SKM-1 treated with dmso at 0.1 percent for 144 hours (cell line): ENCODE data around the gene RINL.
"Not testable (repeated sequence)": the region's sequence is repeated elsewhere in the genome, so short reads cannot be mapped to it uniquely, and the experiment has no call there.

ENCODE experiments used
- DNase-seq: peaks from one replicate; lab custom pipeline; 2025; ENCODE audit not compliant: unreplicated experiment; lab: John Stamatoyannopoulos, UW

Gene RINL

DNA sequence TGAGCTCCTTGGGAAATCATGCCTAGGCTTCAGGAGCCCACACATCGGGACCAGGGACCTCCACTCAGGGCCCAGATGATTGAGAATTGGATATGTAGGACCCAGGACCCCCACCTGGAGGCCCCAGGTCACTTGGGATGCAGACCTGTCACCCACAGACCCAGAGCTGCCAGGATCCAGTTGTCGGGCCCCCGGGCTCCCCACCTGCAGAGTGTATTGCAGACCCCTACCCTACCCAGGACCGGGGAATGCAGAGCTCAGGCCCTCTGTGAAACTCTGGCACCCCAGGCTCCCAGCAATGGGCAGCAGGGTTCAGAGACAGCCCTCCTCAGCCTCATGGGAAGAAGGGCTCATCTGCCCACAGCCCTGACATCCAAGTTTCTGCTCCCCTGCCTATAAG is 27.5 kb upstream of the RINL start:
- no peak for DNase-seq

DNA sequence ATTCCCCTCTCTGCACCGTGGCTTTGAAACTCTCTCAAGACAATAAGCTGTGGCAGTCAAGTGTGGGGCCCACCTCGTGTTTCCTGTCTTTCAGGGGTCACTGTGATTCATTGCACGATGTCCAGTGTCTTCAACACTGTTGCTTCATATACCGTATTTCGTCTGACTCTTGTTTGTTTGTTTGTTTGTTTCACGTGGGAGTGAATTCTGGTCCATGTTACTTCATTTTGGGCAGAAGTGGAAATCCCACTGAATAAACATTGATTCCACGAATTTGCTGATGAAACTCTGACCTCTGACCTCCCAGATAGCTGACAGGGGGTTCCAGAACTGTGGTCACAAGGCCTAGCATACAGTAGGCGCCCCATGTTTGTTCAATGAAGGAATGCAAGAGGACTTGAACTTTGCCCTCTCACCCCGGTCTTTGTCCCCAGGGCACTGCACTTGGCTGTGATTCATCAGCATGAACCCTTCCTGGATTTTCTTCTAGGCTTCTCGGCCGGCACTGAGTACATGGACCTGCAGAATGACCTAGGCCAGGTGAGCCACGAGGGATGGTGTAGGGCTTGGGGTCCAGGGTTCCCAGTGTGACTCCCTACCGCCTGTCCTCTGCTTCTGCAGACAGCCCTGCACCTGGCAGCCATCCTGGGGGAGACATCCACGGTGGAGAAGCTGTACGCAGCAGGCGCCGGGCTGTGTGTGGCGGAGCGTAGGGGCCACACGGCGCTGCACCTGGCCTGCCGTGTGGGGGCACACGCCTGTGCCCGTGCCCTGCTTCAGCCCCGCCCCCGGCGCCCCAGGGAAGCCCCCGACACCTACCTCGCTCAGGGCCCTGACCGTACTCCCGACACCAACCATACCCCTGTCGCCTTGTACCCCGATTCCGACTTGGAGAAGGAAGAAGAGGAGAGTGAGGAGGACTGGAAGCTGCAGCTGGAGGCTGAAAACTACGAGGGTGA is 26.8 kb upstream of the RINL start:
- DNase-seq = no peak

DNA sequence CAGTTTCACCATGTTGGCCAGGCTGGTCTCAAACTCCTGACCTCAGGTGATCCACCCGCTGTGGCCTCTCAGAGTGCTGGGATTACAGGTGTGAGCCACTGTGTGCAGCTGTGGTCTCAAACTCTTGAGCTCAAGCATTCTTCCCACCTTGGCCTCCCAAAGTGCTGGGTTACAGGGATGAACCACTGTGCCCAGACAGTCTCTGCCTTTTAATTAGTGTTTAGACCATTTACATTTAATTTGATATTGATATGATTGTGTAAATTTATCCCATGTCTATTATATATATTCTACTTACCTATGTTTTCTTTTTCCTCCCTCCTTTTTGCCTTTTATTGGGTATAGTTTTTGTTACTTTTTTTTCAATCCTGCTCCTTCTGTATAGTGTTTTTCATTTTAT is 23.6 kb upstream of the RINL start:
- DNase-seq = no peak

DNA sequence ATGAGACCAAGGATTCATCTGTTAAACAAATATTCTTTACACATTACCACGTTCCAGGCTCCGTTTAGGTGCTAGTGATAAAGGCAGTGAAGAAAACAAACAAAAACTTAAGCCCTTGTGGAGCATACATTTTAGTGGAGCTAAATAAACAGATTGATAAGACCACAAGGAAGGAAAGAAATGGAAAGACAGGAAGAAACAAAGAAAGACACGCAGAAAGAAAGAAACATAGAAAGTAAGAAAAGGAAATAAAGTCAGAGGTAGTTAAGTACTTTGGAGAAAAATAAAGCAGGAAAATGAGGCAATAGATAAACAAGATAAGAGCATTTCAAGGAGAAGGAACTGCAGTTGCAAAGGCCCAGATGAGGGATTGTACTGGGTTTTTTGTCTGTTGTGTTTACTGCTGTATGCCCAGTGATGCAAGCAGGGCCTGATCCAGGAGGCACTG is 22.7 kb upstream of the RINL start:
- no peak for DNase-seq

DNA sequence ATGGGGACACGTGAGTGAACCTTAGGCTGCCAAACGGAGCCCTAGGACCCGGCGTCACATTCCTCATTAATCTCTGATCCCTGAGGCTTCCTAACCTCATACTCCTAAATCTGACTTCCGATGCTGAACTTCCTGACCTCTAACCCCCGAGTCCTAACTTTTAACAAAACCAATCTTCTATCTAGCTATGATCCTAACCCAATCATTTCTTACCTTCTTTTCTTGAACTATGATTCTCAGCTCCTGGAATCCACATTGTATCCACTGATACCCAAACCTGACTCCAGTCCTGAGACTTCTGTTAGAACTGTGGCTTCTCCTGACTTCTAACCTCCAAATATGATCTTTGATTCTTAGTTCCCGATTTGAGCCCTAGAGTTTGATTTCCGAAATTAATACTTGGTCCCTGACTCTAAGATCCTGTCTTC is 22.1 kb upstream of the RINL start:
- DNase-seq = no peak

DNA sequence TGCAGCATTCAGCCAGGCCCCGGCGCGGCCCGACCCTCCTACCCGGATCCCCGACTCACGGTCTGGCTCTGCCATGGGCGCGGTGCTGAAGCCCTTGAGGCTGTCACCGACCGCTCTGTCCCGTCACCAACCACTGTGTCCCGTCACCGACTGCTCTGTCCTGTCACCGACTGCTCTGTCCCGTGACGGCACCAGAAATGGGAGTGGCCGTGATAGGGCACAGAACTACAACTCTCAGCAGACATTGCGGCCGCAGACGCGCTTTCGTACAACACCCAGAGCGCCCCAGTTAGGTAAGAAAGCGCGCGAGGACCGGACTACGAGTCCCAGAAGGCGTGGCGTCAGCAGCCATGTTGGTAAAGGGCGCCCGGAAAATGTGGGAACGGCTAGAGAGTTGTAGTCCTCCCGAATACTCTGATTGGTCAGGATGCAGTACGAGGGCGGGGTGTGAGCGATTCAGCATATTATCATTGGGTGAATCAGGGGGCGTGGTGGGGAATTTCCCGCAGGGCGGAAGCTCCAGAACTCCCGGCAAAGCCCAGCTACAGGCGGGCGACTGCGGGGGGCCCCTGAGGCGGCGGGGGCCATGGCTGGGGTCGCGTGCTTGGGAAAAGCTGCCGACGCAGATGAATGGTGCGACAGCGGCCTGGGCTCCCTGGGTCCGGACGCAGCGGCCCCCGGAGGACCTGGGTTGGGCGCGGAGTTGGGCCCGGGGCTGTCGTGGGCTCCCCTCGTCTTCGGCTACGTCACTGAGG is 21.5 kb upstream of the RINL start, which contains the start of the genes NFKBIB and SIRT2:
NFKBIB (plus strand) TSS at position 523 of the 755 bp plus-strand sequence; CDS start at position 587, 64 bp downstream.
SIRT2 (minus strand) TSS at position 172 of the 755 bp plus-strand sequence; CDS start at position 75, 97 bp downstream.
- peak; percentile 99 for DNase-seq

DNA sequence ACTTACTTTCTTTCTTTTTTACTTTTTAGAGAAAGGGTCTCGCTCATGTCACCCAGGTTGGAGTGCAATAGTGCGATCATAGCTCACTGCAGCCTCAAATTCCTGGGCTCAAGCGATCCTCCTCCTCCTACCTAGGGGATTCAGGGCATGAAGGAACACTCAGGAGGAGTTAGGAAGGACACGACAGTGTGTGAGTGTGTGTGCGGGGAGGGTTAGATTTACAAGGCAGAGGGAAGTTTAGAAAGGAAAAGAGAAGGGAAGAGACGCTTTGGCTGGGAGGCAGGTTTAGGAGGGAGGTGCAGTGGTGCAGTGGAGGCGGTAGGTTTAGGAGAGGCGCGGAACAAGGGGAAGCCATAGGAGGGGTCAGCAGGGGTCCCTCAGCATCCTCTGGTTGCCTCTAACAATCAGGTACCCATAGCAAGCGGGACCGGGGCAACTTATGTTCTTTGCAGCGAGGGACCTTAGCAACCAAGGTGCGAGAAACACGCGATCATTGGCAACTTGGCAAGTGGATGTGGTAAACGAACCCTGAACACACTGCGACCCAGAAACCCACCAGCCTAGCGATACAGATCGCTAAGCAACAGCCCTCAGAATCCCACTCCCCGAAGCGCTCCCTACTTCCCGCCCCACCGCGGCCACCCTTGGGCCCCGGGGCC is 20.8 kb upstream of the RINL start:
- no peak for DNase-seq

DNA sequence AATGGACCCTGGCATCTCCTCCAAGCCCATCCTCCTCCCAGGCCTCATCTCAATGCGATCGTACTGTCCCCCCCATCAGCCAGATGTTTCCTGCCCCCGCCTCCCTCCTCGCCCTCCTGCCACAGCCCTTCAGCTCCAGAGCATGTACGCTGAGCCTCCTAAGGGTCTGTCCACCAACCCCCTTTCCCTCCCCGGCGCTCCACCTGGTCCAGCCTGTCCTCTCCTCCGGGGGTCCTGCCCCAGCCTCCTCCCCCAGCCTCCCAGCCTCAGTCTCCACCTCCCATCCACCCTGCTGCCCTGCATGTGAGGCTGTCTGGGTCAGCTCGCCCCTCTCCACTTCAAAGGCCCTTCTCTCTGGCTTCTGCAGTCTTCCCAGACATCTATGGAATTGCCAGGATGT is 16.9 kb upstream of the RINL start:
- DNase-seq = no peak

DNA sequence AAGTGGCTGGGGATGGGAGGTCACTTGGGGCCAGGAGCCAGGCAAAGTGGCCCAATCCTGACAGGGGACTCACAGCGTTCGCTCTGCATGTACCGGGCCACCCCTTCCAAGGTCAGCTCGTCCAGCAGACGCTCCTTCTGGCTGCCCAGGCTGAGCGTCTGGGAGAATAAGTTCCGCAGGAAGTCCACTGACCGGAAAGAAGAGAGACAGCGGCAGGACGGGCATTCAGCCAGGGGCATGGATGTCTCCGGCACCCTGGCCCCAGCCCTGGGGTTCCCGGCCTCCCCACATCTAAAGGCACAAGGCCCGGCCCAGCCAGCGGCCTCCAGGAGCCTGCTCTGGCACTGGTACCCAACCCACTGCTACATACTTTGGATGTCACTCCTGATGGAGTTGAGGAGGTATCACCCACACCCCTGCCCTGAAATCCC is 15.3 kb upstream of the RINL start:
- no peak for DNase-seq

DNA sequence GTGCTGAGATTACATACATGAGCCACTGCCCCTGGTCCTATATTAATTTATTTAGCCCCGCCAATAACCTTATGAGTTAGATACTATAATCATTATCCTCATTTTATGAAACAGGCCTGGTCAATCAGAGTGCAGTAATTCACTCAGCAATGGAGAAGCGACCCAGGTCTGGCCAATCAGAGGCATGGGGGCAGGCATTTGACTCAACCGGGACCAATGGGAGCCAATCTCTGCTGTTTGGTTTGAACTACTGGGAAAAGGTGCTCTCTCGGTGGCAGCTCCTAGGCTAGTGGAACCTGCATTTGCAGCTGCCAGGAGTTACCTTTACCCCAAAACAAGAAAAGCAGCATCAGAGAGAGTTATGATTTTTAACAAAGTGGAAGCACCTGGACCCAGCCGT is 14.8 kb upstream of the RINL start:
- no peak for DNase-seq

DNA sequence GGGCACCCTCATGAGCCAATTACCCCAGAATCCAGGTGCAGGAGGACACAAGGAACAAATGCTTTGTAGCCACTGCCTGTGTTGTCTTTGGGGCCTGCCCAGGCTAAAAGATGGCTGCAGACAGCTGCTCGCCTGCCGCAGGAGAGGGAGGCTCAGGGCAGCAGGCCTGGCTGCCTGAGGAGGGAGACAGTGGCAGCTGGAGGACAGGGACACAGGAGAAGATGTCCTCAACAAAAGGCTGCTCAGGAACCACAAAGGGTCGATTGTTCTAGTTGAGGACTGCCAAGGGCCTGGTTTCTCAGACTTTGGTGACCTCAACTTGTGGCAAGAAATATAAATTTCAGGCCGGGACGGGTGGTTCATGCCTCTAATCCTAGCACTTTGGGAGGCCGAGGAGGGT is 13.7 kb upstream of the RINL start:
- DNase-seq = no peak

DNA sequence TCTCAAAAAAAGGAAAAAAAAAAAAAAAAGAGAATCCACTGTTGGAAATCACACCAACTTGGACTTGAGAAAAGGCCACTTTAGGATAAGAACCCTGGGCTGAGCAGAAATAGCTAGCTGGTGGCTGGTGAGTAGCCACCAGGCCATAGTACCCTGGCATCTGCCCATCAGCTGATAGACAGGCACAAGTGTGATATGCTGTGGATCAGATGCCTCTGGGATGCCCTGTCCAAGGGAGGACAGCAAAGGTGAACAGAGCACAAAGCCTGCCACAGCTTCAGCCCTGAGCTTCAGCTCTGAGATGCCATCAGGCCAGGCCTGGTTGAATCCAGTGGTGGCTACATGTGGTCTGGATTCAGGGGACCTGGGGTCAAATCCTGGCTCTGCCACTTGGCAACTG is 12.6 kb upstream of the RINL start:
- no peak for DNase-seq

DNA sequence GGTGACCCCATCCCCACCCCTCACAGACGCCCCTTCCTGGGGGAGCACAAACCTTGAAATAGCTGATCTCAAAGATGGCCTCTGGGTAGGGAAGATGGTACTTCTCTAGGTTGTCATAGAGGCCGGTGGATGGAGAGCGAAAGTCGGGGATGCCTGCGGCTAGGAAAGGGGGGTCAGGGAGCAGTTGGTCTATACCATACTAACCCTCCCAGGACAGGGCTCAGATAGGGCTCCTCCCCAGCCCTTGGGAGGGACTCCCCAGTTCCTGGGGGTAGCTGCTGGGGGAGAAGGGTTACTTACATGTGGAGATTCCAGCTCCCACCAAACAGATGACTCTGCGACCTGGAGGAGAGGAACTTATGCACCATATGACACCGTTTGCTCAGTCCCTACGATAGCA is 11.7 kb upstream of the RINL start:
- no peak for DNase-seq

DNA sequence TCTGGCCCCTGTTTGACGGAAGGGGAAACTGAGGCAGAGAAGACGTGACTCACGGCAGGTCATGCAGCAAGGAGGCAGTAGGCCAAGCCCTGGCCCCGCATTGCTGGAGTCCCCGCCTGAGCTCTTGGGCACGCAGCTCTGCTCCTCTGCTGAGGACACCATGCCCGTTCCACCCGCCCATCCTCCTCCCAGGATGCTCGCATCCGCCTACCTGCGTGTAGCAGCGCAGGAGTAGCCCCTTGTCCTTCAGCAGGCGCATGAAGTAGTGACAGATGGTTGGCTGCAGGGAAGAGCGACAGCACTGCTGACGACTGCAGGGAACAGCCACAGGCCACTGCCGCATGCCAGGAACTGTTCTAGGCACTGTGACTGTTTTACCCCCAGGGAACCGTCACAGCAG is 10.8 kb upstream of the RINL start:
- no peak for DNase-seq

DNA sequence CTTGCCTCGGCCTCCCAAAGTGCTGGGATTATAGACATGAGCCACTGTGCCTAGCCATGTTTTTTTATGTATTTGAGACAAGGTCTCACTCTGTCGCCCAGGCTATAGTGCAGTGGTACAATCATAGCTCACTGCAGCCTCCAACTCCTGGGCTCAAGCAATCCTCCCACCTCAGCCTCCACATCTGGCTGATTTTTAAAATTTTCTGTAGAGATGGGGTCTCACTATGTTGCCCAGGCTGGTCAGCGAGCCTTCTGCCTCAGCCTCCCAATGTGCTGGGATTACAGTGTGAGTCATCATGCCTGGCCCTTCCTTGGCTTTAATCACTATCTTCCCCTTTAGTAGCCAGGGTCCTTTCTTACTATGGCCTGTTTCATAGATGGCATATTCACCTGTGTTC is 6.6 kb upstream of the RINL start:
- DNase-seq = not testable (repeated sequence)

DNA sequence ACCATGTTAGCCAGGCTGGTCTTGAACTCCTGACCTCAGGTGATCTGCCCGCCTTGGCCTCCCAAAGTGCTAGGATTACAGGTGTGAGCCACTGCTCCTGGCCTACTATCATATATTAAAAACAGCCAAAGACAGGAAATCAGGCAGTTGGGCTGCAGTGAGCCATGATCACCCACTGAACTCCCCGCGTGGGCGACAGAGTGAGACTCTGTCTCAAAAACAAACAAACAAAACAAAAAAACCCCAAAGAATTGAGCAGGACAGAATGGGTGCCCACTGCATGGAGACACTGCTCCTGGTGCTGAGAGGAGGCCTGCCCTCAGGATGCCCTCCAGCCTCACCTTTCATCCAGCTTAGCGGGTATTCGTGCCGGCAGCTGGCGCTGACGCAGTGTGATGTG is 5.2 kb upstream of the RINL start:
- DNase-seq = no peak

DNA sequence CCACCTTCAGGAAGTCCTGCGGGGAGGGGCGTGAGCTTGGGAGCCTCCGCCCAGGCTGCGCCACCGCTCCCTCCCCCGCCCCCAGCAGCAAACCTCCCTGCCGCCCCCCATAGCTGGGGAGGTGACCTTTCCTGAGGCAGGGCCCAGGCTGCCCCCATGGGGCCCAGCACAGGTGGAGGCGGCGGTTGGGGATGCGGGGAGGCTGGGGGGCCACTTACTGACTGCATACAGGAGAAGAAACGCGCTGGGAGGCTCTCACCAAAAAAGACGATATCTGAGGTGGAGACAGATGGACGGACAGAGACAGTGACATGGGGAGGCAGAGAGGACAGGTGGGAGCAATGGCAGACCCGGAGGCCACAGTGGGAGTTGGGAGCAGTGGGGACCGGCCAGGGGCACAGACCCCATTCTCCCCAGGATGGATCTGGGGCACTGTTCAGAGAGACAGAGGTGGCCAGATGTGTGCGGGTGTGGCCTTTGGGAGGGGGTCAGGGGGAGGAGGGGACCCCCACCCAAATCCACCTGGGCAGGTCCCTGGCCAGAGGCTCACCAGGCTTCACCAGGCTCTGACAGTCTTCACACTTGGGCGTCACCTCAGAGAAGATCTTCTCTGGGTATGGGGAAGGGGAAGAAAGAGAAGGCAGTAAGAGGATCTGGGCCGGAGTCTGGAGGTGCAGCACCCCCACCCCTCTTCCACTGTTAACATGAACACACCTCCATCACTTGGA is 3.0 kb upstream of the RINL start:
- no peak for DNase-seq

DNA sequence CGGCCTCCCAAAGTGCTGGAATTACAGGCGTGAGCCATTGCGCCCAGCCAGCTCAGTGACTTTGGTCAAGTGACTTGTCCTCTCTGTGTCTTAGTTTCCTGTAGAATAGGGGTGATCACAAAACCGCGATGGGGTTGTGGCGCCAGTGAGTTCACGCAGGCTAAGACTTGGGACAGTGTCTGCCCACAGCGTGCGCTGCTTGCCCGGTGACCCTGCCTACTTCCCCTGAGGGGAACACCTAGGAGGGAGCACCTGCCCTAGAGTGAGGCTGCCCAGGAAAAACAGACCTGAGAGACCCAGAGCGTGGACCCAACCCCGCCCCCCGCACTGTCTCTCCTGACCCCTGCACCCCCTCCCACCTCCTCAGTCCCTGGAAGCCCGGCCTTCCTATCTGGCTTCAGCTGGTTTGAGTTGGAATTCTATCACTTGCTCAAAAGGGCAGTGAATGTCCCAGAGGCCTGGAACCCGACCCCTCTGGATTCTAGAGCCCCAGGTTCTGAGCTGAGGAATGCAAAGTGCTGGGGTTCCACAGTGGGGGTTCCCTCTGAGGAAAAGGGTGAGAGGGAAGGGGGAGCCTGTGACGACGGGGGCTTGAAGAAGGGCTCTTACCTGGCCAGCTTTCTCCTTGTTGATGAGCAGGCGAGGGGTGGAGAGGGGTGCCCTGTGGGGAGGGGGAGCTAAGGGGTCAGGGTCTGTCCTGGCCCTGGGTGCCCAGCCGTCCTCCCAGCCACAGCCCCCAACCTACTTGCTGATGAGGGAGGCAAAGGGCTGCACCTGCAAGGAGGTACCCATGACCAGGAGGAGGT is 2.2 kb upstream of the RINL start:
- DNase-seq = no peak

DNA sequence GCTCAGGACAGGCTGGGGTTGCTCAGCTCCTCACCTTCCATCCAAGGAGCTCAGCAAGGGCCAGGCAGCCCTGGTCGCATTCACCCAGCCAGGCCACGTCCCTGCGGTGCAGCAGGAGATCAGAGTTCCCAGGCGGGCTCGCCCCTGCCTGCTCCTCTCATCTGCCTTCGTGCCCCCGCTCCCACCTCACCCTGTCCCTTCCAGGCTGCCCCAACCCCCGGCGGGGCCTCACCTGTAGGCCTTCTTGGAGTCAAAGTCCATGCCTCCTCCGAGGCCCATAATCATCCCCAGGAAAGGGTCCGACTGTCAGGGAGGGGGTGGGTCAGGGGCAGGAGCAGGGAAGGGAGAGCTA is 1.3 kb upstream of the RINL start:
- DNase-seq = no peak
